ENCODE data around the gene CEBPZ.

The CEBPZ gene

DNA sequence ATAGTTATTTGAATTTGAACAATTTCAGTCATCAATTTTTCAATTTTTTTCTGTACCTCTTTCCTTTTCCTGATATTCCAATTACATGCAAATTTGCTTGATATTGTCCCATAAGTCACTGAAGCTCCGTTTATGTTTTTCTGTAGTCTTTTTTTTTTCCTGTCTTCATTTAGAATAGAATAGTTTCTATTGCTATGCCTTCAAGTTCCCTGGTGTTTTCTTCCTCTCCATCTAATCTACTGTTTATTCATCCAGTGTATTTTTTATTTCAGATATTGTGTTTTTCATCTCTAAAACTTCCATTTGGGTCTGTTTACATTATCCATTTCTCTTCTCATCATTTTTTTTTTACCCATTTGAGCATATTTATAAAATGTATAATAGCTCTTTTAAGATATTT is 66.6 kb downstream of the CEBPZ start:
- POLR2A ChIA-PET (ENCODE audit: low non-redundant PET): no interaction called here
- no peak for DNase-seq (ENCODE audit: low spot score)
- TF ChIP-seq, protein P1, sequence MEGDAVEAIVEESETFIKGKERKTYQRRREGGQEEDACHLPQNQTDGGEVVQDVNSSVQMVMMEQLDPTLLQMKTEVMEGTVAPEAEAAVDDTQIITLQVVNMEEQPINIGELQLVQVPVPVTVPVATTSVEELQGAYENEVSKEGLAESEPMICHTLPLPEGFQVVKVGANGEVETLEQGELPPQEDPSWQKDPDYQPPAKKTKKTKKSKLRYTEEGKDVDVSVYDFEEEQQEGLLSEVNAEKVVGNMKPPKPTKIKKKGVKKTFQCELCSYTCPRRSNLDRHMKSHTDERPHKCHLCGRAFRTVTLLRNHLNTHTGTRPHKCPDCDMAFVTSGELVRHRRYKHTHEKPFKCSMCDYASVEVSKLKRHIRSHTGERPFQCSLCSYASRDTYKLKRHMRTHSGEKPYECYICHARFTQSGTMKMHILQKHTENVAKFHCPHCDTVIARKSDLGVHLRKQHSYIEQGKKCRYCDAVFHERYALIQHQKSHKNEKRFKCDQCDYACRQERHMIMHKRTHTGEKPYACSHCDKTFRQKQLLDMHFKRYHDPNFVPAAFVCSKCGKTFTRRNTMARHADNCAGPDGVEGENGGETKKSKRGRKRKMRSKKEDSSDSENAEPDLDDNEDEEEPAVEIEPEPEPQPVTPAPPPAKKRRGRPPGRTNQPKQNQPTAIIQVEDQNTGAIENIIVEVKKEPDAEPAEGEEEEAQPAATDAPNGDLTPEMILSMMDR (conservative IDR thresholded peaks at IDR 0.05; ENCODE audit: low read depth): no peak
- H3K27ac ChIP-seq: no peak overlapping the region
- CTCF ChIA-PET: no interaction called here

DNA sequence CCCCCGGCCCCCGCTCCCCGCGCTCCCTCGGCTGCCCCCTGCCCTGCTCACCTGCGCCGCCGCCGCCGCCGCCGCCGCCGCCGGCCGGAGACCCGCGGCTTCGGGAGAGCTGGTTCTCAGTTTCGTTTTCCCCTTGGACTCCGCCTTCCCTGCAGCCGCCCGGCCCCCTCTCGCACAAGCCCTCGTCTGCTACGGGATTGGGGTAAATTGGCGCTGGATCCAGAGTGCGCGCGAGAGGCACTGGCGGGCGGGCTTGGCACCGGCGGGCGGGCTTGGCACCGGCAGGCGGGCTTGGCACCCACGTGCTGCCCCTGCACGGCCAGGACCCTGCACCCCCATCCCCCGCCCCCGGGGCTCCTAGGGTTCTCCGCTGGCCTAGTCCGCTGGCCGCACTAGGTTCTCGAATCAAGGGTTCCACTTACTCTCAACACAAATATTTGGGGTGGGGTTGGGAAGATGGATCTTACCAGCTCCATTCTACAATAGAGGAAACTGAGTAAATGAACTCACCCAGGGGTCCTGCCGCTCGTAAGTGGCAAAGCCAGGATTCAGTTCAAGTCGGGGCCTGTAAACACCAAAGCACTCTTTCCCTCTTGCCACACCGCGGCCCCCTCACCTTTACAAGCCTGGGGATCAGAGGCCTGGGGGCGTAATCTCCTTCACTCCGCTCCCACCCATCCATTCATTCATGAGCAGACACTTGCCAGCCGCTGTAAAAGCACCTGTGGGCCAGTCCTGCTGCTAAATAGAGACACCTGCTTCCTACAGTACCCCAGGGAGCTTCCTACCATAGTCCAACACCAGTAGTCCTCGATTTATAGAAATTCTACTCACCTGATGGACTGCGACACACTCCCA is 74.3 kb downstream of the CEBPZ start, which contains the start of gene EIF2AK2:
EIF2AK2 (minus strand) TSS at position 124 of the 858 bp plus-strand sequence. CDS start 9,174 bp downstream, outside the sequence.
- peak; percentile 97 for DNase-seq (ENCODE audit: low spot score)
- H3K27ac ChIP-seq: peak within 1 kb of the TSS; percentile 88
- ChIA-PET CTCF (interaction anchor here (1.5 kb wide), 1 partner anchor 12 kb away, joined by 3 read pairs; no protein-coding TSS in a partner anchor), POLR2A (ENCODE audit: low non-redundant PET) (no interaction called here)
- TF ChIP-seq, protein P1 (conservative IDR thresholded peaks at IDR 0.05; ENCODE audit: low read depth): no peak

DNA sequence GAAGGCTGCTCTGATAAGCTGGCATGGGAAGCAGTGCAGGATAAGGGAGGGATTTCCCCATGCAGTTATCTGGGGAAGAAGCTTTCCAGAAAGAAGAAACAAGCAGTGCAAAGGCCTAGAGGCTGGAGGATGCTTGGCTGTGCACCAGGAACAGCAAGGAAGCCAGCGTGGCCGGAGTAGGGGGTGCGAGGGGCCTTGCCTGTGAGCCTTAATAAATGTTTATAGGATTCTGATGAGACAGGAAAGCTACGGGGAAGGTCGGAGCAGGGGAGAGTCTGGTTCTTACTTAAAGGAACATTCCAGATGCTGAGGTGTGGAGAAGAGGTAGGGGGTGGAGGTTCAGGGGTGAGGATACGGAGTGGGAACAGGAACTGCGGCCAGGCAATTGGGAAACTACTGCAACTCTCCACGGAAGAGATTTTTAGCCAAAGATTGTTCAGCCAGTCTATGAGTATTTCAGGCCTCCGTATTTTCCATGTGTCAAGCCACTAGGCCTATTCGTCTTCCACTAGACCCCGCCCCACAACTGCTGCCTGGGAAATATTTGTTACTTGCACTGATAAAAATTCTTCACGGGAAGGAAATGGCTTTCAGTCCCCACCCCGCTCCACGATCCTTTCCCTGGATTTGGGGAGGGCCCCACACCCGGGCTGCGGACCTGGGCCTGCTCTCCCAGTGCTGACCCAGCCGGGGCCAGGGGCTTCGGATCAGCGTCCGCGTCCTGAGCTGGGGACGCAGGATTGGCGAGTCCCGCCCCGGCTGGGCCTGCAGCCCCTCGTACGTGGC is 75.1 kb downstream of the CEBPZ start:
- peak overlapping the region; percentile 88 for H3K27ac ChIP-seq
- CTCF ChIA-PET: no interaction called here
- POLR2A ChIA-PET (ENCODE audit: low non-redundant PET): no interaction called here
- peak; percentile 46 for DNase-seq (ENCODE audit: low spot score)
- TF ChIP-seq, protein P1 (conservative IDR thresholded peaks at IDR 0.05; ENCODE audit: low read depth): no peak

DNA sequence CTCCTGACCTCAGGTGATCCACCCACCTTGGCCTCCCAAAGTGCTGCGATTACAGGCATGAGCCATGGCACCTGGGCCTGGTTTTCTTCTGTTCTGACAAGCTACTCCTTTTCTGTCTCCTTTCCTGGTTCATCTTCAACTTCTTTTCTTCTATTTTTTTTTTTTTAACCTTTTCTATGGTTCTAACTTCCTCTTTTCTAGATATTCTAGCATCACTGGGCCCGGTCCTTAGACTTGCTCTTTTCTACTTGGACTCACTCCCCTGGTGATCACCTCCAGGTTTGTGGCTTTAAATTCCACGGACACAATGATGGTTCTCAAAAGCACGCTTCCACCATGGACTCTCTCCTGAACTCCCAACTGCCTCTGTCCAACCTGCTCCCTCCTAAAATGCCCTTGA is 76.6 kb downstream of the CEBPZ start:
- no peak overlapping the region for H3K27ac ChIP-seq
- ChIA-PET POLR2A (ENCODE audit: low non-redundant PET) (no interaction called here), CTCF (interaction anchor here (0.6 to 0.7 kb wide), 2 partner anchors 782 to 1540 kb away, joined by 3 to 5 read pairs; no protein-coding TSS in a partner anchor)
- TF ChIP-seq, protein P1 (conservative IDR thresholded peaks at IDR 0.05; ENCODE audit: low read depth): no peak
- no peak for DNase-seq (ENCODE audit: low spot score)

DNA sequence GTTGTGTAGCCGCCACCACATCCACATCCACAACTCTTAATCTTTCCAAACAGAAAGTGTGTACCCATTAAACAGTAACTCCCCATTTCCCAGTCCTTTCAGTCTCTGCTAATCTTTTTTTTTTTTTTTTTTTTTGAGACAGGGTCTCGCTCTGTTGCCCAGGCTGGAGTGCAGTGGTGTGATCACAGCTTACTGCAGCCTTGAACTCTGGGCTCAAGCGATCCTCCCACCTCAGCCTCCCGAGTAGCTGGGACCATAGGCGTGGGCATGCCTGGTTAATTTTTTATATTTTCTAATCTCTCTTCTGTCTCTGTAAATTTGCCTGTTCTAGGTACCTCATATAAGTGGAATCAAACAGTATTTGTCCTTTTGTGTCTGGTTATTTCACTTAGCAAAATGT is 78.2 kb downstream of the CEBPZ start:
- CTCF ChIA-PET: no interaction called here
- POLR2A ChIA-PET (ENCODE audit: low non-redundant PET): no interaction called here
- no peak overlapping the region for H3K27ac ChIP-seq
- TF ChIP-seq, protein P1 (conservative IDR thresholded peaks at IDR 0.05; ENCODE audit: low read depth): no peak
- no peak for DNase-seq (ENCODE audit: low spot score)

Data from RWPE1 (cell line).